SU-DHL-6 (cell line): ENCODE measurements around the gene MCHR2.

Experiments
- EZH2phosphoT487 ChIP-seq: fragments of 200-600 bp; sonication (generic), shearing (Covaris generic); conservative IDR thresholded peaks from 2 replicates; pipeline ENCODE4 v1.6.1; 2018; ENCODE audit warnings: mild to moderate bottlenecking, antibody characterized with exemption, low read length, moderate library complexity, mixed read lengths
- TF ChIP-seq, protein P1 (sequence below): fragments of 200-600 bp; sonication (generic); IDR thresholded peaks from one replicate; pipeline ENCODE4 v1.5.1; 2017; ENCODE audit warnings: antibody characterized with exemption, mild to moderate bottlenecking, low read length, moderate library complexity; ENCODE audit not compliant: insufficient read depth, poor library complexity, severe bottlenecking

DNA sequence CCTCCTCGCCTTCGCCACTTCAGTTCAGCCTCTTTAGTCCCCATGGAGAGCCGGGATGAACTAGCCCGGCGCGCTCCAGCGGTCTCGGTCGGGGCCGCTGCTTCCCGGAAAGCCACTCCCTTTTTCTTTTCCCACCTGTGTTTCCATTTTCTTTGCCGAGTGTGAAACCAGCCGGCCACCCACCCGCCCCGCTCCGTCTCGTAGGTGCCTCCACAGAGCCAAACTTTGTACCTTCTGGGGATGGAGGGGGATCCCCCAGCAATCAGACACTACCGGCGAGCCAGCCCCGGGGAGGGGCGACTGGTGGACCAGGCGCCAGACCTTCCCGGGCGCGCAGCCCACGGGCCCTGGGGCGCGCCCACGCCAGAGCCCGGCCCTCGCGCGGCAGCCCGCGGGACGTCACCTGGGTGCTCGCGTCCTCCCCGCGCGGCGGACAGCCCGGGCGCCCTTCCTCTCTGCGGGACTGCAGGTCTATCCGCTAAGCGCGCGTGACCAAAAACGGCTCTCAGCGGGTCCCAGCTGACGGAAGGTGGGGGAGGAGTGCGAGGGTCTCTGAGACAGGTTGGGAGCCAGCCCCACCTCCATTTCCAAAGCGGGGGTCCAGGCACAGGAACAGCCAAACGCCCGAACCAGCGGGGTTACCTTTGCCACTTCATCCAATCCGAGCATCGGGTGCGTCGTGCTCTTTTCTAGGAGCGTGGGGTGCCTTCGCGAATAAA is at the start of gene MCHR2:
- TF ChIP-seq, protein P1, sequence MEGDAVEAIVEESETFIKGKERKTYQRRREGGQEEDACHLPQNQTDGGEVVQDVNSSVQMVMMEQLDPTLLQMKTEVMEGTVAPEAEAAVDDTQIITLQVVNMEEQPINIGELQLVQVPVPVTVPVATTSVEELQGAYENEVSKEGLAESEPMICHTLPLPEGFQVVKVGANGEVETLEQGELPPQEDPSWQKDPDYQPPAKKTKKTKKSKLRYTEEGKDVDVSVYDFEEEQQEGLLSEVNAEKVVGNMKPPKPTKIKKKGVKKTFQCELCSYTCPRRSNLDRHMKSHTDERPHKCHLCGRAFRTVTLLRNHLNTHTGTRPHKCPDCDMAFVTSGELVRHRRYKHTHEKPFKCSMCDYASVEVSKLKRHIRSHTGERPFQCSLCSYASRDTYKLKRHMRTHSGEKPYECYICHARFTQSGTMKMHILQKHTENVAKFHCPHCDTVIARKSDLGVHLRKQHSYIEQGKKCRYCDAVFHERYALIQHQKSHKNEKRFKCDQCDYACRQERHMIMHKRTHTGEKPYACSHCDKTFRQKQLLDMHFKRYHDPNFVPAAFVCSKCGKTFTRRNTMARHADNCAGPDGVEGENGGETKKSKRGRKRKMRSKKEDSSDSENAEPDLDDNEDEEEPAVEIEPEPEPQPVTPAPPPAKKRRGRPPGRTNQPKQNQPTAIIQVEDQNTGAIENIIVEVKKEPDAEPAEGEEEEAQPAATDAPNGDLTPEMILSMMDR = no peak
- no peak for TF ChIP-seq EZH2phosphoT487
